GM18517 (cell line): Measurements from ENCODE around the gene NFKBIZ.
A peak's percentile ranks its signal among the peaks of the same experiment; 100 is the strongest.

ENCODE experiments used
- ATAC-seq: cut with Tn5 transposase; IDR thresholded peaks from one replicate; pipeline ENCODE4 v1.9.1; 2021; ENCODE audit warnings: mild to moderate bottlenecking, moderate library complexity; ENCODE audit not compliant: unreplicated experiment

The NFKBIZ gene, protein sequence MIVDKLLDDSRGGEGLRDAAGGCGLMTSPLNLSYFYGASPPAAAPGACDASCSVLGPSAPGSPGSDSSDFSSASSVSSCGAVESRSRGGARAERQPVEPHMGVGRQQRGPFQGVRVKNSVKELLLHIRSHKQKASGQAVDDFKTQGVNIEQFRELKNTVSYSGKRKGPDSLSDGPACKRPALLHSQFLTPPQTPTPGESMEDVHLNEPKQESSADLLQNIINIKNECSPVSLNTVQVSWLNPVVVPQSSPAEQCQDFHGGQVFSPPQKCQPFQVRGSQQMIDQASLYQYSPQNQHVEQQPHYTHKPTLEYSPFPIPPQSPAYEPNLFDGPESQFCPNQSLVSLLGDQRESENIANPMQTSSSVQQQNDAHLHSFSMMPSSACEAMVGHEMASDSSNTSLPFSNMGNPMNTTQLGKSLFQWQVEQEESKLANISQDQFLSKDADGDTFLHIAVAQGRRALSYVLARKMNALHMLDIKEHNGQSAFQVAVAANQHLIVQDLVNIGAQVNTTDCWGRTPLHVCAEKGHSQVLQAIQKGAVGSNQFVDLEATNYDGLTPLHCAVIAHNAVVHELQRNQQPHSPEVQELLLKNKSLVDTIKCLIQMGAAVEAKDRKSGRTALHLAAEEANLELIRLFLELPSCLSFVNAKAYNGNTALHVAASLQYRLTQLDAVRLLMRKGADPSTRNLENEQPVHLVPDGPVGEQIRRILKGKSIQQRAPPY

GRCh38 chr3:101848754-101849713 lies at the start of gene NFKBIZ:
NFKBIZ (plus strand) TSS chr3:101849514; CDS start chr3:101849629, 115 bp downstream.
- ATAC-seq, result peak; percentile 69

DNA sequence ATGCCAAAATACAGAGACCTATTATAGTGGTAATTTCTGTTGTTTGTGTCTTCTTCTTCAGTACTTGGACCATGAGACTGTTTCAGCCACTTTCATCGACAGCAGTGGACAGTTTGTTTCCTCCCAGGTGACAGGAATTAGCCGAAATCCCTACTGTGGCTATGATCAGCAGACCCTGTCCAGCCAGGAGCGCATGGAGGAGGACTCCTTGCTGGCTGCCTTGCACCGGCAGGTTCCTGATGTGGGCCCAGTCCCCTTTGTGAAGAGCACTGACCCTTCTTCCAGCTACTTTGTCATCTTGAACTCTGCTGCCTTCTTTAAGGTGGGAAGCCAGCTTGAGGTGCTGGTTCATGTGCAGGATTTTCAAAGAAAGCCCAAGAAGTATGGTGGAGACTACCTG lies 48.1 kb upstream of the NFKBIZ start:
- ATAC-seq, result no peak

DNA sequence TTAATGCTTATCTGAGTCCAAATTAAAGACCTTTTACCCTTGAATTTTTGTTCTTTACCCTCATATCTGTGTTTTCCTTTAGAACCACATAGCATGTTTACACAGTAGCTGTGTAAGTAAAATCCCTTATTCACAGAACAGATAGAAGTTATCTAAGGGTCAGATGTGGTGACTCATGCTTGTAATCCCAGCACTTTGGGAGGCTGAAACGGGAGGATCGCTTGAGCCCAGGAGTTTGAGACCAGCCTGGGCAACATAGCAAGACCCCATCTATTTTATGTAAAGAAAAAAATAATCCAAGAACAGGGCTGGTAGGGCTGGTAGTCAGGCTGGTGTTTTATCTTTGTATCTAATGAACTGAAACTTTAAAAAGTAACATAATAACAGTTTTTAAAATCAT lies 47.1 kb upstream of the NFKBIZ start:
- no peak for ATAC-seq

- ATAC-seq, result peak; percentile 95
Observed at GRCh38 chr3:101803173-101803782, 46.0 kb upstream of the NFKBIZ start.

DNA sequence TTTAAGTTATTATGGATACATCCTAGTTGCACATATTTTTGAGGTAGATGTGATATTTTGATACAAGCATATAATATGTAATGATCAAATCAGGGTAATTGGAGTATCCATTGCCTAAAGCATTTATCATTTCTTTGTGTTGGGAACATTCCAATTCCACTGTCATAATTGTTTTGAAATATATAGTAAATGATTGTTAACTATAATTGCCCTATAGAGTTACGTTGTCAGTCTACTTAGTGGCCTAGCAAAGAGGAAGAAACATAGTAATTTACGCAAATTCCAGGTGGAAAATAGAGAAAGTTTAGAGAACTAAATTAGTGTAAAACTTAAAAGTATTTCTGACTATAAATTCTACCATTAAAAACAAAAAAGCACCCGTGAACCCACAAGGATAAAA lies 45.4 kb upstream of the NFKBIZ start:
- no peak for ATAC-seq

- ATAC-seq, result no peak
Observed at GRCh38 chr3:101806491-101806890, 42.8 kb upstream of the NFKBIZ start.

DNA sequence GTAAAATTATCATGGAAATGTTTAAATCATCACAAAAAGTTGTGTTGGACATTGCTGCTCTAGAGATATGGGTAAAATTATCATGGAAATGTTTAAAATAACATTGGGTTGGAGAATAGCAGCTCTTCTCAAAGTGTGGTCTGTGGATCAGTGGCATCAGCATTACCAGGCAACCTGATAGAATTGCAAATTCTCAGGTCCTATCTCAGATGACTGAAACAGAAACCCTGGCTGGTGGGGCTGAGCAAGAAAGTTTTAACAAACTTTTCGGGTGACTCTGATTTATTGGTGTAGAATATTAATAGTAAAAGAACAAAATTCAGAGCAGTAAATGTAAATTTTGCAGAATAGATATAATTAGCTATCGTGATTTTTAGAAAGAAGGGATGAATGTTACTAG lies 41.4 kb upstream of the NFKBIZ start:
- ATAC-seq, result peak; percentile 58

GRCh38 chr3:101809178-101810021 lies 39.9 kb upstream of the NFKBIZ start:
- ATAC-seq, result peak; percentile 33

DNA sequence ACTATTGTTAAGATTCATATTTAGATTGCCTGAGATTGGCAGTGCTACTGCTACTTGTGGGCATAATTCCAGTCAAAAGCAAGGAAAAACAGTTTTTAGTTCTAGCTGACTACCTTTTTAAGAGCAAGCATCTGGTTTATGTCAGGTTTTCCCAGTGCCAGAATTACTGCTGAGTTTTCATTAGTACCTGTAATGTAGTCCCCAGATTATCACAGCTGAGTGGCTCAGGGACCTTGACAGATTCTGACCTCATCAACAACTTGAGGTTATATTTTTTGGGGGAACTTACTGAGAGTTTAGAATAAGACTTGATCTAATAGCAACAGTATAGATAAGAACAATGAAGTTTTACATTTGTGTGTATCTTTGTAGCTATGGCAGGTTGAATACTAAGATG lies 39.3 kb upstream of the NFKBIZ start:
- ATAC-seq, result no peak

- no peak for ATAC-seq
Observed at GRCh38 chr3:101811875-101812274, 37.4 kb upstream of the NFKBIZ start.

DNA sequence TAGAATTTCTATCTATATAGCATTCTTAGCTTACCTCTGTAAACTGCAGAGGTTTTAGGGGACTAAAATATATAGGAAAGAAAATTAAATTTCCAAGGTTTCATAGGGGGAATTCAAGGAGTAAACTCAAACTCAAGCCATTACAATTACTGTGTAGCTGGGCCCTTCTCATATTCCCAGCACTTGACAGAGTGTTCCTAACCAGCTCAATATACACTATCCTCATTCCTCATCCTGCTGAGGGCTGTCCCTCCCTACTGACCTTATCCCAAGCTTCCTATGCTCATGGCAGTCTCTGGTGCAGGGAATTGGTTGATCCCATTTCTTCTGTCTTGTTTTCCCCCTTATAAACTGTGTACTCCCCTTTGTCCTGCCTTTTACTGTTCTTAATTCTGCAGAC lies 36.4 kb upstream of the NFKBIZ start:
- no peak for ATAC-seq

DNA sequence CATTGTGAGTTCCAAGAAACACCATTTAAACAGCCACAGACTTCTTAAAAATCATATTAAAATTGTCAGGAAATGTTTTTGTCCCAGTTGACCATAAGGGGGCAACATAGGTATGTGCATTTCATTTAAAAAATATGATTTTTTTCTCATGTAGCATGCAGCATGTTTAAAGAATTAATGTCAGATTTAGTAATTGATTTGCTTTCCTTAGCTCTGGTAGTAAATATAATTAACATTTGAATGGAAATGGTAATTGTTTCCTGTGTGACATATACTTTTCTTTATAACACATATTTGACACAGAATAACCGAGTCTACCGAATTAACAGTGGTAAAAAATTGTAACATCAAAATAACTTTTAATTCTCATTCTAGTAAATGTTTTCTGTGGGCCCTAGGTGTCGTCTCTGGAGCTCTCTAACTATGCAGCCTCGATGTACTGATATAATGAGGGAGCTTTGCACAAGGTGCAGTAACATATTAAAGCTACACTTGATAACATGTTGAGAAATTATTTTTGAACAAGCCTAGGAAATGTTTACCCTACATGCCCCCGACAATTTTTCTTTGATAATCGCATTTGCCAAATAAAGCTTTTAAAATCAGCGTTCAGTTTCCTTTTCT lies 35.4 kb upstream of the NFKBIZ start:
- no peak for ATAC-seq

GRCh38 chr3:101814835-101815234 lies 34.5 kb upstream of the NFKBIZ start:
- ATAC-seq, result no peak

GRCh38 chr3:101816215-101817149 lies 32.8 kb upstream of the NFKBIZ start:
- ATAC-seq, result no peak

DNA sequence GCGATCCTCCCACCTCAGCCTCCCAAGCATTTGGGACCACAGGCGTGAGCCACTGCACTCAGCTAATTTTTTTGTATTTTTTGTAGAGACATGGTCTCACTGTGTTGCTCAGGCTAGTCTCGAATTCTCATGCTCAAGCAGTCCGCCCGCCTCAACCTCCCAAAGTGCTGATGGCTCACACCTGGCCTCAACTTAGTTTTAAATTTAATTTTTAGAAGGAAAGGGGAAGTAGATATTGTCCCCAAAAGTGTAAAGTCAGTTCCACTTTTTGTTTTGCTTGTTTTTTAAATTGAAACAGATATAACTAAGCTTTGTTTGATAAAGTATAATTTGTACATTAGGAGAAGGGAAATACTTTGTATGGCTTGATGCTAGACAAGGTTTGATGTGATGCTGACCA lies 31.3 kb upstream of the NFKBIZ start:
- peak; percentile 57 for ATAC-seq

DNA sequence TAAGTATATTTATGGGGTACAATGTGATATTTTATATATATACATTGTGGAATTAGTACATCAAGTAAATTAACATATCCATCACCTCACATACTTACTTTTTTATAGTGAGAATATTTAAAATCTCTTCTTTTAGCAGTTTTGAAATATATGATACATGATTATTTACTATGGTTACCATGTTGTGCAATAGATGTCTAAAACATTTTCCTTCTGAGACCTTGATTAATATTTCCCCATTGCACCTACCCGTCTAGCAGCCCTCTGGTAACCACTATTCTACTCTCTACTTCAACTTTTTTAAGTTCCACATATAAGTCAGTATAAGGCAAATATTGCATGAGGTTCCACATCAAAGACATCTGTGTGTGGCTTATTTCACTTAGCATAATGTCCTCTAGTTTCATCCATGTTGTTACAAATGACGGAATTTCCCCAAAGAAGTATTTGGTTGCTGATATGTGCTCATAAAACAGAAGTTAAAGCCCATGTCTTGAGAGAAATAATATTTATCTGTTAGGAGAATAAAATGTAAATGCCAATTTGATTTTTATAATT lies 29.6 kb upstream of the NFKBIZ start:
- ATAC-seq, result no peak

DNA sequence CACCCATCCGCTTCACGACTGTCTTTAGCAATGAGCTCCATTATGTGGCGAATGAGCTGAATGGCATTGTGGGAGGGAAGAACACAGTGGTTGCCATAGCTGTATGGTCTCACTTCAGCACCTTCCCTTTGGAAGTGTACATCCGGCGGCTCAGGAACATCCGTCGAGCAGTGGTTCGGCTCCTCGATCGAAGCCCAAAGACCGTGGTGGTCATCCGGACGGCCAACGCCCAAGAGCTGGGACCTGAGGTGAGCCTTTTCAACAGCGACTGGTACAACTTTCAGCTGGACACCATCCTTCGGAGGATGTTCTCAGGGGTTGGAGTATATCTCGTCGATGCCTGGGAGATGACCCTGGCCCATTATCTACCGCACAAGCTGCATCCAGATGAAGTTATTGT lies 27.8 kb upstream of the NFKBIZ start:
- no peak for ATAC-seq

DNA sequence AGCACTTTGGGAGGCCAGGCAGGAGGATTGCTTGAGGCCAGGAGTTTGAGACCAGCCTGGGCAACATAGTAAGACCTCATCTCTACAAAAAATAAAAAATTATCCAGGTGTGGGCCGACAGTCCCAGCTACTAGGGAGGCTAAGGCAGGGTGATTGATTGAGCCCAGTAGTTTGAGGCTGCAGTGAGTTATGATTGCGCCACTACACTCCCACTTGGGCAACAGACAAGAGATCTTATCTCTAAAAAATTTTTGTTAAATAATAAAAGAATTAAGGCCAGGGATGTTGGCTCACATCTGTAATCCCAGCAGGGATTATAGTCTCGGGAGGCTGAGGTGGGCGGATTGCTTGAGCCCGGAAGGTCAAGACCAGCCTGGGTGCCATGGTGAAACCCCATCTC lies 25.8 kb upstream of the NFKBIZ start:
- no peak for ATAC-seq
